HuH-7 (cell line): ENCODE data around the gene AFF1.
"Not testable (repeated sequence)": the region's sequence is repeated elsewhere in the genome, so short reads cannot be mapped to it uniquely, and the experiment has no call there.

ENCODE experiments used
- DNase-seq: peaks from one replicate; pipeline ENCODE4 v3.0.0; 2011; ENCODE audit warnings: low spot score

Gene AFF1

DNA sequence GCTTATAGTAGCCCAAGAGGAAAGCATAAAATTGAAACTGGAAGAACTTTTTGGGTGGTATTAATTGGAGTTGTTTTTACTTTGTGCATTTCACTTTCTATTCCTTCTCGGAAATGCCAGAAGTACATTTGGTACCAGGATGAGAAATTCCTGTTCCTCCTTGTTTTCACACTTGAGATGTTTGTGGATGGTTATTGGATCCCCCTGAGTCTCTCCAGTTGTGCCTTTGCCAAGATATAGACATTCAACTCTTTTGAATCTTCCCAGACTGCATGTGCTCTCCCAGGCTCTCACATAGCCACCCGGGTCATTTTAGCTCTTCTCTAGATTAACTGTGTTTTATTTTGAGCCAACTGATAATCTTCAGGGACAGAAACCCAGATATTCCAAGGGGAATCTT lies 120.5 kb downstream of the AFF1 start:
- DNase-seq: no peak

GRCh38 chr4:87056881-87057280 lies 122.1 kb downstream of the AFF1 start:
- no peak for DNase-seq

DNA sequence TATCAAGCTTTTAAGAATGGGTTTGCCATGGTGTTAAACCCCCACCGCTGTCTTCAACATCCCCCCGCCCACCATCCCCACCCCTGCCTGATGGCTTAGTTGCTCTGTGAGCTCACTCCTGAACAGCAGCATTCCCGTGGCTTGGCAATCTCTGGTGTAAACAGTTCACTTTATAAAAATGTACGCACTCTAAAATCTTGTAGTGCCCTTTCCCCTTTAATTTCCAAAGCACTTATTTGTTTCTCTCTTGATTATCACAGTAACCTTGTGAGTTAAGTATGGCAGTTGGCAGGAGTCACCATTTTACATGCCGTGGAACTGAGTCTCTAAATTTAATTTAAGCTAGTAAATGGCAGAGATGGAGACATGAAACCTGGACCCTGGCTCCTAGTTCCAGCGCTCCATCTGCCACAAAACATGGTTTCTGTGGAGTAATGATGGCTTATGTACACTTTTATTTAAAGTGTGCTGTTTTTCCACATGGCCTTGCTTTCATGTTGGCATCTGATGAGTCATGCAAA lies 123.1 kb downstream of the AFF1 start:
- DNase-seq: no peak

GRCh38 chr4:87058356-87059073 lies 123.7 kb downstream of the AFF1 start:
- DNase-seq: no peak

DNA sequence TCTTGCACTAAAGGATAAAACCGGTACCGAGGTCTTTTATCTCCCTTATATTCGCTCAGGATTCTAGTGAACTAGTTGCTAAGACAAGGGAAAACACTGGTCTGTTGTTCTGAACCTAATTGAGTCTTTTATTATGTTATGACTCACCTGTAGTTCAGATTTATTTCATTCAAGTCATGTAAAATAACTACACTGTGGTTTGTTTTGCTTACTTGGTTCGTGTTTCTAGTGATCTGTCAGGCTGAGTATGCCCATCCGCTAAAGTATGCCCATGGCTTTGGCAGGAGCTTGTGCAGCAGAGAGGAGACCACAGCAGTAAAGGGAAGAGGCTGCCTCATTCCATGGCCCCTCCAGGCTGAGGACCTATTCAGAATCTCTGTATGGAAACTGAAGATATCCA lies 126.1 kb downstream of the AFF1 start:
- DNase-seq: no peak

- no peak for DNase-seq
Observed at GRCh38 chr4:87065021-87065420, 130.2 kb downstream of the AFF1 start.

- no peak for DNase-seq
Observed at GRCh38 chr4:87066403-87067123, 131.8 kb downstream of the AFF1 start.

GRCh38 chr4:87067124-87067885 lies 132.5 kb downstream of the AFF1 start:
- no peak for DNase-seq

- no peak for DNase-seq
Observed at GRCh38 chr4:87068583-87069021, 133.8 kb downstream of the AFF1 start.

DNA sequence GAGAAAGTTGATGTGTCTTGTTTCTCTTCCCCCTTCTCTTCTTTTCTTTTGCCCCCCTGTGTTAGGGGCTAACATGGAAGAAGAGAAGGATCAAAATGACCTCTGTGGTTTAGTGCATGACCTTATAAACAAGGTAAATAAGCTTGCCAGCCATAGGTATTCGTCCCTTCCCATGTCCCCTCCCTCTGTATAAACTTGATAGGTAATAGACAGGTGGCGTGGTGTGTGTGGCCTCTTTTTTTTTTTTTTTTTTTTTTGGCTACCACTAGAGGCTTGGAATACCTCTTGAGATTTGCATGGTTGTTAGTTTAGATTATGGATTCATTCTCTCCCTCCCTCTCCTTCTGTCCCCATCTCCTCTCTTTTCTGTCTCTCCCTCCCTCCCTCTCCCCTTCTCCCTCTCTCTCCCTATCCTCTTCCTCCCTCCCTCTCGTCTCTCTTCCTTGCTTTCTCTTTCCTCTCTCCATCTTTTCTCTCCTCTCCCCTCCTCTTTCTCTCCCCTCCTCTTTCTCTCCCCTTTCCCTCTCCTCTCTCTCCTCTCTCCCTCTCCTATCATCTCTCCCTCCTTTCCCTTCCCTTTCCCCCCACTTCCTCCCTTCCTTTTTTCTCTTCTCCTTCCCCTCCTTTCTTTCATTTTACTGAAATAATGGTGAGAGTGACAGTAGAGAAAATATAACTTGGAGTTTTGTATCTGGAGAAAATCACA lies 134.4 kb downstream of the AFF1 start:
- no peak for DNase-seq

GRCh38 chr4:87071401-87071800 lies 136.6 kb downstream of the AFF1 start:
- DNase-seq: no peak

DNA sequence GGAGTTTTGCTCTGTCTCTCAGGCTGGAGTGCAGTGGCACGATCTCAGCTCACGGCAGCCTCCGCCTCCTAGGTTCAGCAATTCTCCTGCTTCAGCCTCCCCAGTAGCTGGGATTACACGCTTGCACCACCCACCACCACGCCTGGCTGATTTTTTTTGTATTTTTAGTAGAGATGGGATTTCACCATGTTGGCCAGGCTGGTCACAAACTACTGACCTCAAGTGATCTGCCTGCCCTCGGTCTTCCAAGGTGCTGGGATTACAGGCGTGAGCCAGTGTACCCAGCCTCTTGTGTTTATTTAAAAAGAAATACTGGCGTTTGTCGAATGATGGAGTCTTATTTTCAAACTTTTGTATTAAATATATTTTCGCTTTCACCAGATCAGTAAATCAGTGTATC lies 137.7 kb downstream of the AFF1 start:
- DNase-seq: not testable (repeated sequence)

GRCh38 chr4:87073199-87074120 lies 138.6 kb downstream of the AFF1 start:
- DNase-seq: no peak

GRCh38 chr4:87074121-87074488 lies 139.3 kb downstream of the AFF1 start:
- DNase-seq: no peak

DNA sequence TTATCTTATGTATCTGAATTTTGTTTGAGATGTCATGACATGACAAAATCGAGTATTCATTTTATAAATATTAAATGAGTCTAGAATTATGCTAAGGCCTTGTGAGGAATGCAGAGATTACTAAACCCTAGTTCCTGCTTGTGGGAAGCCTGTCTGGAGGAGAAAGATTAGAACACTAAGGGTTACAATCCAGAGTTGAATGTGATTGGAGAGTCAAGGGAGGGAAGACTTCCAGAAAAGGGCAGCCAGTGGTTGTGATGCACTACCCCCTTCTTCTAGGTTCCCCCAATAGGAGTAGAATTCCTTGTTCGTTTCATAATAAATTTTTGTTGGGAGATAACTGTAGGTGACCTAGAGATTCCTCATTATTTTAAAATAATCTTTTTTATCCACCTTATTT lies 141.1 kb downstream of the AFF1 start:
- no peak for DNase-seq

GRCh38 chr4:87076690-87077358 lies 142.0 kb downstream of the AFF1 start:
- no peak for DNase-seq

GRCh38 chr4:87077914-87078585 lies 143.2 kb downstream of the AFF1 start:
- DNase-seq: no peak

DNA sequence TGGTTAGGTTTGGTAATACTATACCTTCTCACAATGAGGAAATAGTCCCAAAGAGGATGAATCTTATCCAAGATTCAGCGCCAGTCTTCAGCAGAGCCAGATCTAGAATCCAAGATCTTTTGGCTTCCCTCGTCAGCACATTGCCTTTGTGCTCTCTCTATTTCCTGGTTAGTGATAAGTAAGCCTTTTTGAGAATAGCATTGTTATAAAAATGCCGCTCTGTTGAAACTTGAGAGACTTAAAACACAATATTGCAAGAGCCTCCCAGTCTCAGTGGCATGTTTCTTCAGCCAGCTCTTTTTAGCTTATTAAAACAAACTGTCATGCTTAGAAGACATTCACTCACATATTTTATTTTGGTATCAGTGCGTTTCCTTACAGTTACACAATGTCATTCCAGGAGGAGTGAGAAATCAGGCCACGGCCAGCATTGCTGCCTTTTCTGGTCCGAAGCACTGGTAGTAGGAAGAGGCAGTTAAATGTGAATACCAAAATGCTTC lies 144.2 kb downstream of the AFF1 start:
- DNase-seq: no peak

DNA sequence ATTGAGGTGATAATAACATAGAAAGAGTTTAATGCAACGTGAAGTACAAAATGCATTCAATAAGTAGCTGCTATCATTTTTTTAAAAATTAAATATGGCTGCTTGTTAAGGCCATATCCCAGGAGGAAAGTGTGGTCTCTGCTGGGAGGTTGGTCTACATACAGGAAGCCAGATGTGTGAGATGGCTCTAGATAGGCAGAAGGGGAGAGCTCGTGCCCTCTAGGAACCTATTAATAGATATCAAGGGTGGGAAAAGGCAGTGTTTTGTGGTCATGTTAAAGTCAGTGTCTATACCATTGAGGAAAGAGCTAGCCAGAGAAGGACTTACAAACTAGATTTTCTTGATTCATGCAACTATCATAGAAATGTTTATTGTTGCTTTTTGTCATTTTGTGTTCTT lies 145.2 kb downstream of the AFF1 start:
- no peak for DNase-seq

- no peak for DNase-seq
Observed at GRCh38 chr4:87080462-87080861, 145.7 kb downstream of the AFF1 start.
